Measurements from ENCODE around the gene ASB10. TPM values are rescaled to one million over a fixed set of nuclear protein-coding genes. Genes with fewer than 3 reads are reported as not detected.

The ASB10 gene
- total RNA-seq, 1 donor from 2014 or later = not detected

GRCh38 chr7:151187409-151188251 is 580 bp upstream of the ASB10 start:
- no peak for DNase-seq (ENCODE audit: low spot score)

DNA sequence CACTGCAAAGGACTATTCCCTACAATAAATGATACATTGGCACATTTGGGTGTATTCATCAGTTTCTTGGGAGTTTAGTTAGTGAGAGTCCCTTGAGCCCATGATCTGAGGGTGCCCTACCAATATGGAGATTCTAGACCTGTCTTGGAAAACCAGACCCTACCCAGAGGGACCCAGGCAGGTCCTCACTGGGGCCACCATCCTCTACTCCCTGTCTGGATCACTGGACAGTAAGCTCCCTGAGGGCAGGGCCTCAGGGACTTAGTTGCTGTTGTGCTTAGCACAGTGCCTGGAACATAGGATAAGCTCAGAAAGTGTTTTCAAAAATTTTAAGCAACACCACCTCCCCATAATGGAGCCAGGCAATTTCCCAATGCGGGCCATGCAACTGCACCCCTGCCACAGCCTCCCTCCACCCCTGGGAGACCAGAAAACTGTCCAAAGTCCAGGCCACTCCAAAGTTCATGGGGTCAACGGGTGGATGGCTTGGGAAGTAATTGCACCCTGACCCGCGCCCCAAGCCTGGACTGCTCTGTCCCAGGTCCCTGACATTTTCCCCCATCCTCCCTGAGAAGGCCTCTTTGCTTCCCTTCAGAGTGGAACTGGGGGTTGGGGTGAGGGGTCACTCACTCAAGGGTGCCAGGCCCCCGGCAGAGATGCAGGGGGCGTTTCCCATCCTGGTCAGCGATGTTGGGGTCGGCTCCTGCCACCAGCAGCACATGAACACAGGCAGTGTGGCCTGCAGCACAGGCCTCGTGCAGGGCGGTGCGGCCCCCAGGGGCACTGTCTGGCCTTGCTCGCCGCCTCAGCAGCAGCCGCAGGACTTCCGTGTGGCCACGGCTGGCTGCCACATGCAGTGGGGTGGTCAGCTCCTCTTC is 1.0 kb downstream of the ASB10 start:
- DNase-seq (ENCODE audit: low spot score) = peak; percentile 9

GRCh38 chr7:151181011-151181431 is 6.0 kb downstream of the ASB10 start:
- peak; percentile 88 for DNase-seq (ENCODE audit: low spot score)

GRCh38 chr7:151179946-151180345 is 7.1 kb downstream of the ASB10 start:
- no peak for DNase-seq (ENCODE audit: low spot score)

DNA sequence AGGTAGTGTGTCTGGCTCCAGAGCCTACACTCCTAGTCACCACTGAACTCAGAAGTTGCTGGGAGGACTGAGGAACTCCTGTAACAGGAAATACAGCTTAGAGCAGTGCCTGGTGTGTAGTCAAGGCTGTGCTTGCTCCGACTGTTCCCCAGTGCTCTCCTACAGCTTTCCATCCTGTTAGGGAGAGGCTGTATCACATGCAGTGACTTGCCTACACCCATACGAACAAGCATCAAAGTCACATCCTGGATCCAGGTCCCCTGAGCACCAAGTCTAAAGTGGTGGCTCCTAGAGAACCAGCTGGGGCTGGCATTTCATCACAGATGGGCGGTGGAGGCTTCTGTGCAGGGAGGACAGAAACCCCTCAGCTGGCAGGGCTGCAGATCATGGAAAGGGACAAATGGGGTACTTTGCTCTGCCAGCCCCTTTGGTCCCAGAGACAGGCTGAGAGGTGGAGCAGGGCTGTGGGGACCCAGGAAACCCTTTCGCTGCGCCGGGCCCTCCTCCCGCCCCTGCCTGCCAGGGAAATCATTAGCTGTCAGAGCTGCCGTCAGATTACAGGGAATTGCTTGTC is 7.7 kb downstream of the ASB10 start:
- DNase-seq (ENCODE audit: low spot score) = no peak

GRCh38 chr7:151178831-151179230 is 8.2 kb downstream of the ASB10 start:
- DNase-seq (ENCODE audit: low spot score) = no peak

DNA sequence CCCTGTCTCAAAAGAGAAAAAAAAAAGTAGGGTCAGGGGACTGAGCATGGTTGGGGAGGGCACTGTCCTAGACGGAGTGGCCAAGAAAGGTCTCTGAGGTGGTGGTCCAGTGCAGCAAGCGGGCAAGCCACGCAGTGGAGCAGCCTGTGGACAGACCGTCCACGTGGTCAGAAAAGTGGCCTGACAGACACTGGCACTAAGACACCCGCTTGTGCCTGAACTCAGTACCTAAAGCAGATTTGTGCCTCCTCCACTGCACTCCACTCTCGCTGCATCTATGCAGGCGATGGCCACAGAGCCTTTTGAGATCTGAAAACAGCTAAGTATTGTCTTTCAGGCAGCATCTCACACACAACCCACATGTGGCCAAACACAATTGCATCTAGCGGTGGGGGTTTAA is 8.8 kb downstream of the ASB10 start:
- no peak for DNase-seq (ENCODE audit: low spot score)

- no peak for DNase-seq (ENCODE audit: low spot score)
Observed at GRCh38 chr7:151177310-151177709, 9.7 kb downstream of the ASB10 start.

DNA sequence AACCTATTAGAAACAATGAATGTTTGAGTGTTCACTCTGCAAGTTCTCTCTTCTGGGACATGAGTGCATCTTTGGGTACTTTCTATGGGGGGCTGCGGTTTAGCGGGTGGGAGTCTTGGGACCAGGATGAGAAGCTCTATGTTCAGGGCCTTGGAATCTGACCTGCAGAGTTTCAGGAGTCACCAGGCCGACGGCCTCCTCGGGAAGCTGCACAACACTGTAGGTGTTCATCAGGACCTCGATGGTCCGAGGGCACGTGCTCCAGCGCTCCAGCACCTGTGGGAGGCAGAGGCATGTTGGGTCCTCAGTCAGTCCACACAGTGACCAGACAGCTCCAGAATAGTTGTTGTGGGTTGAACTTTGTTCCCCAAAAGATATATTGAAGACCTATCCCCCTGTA is 10.6 kb downstream of the ASB10 start:
- peak; percentile 67 for DNase-seq (ENCODE audit: low spot score)

DNA sequence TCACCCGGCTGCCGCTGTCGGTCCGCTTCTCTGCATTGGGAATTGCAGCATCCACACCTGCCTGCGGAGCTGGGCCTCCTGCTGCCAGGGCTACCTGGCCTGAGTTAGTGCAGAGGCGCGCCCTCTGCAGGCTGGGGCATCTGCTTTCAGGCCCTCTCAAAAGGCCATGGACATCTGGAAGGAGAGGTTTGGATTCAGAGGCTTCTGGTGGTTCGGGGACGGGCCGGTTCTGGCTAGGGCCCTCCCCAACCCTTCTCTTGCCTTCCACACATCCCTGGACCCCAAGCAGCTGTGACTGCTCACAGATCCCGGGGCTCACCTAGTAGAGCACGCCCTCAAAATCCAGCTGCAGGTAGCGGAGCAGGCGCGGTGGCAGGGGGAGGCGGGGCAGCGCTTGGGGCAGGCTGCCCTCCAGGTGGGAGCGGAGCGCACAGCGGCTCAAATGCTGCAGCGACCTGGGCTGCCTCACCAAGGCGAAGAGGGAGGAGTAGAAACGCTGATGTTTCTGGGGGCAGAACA is 11.2 kb downstream of the ASB10 start:
- peak; percentile 81 for DNase-seq (ENCODE audit: low spot score)

- DNase-seq (ENCODE audit: low spot score) = peak; percentile 80
Observed at GRCh38 chr7:151175047-151175792, 11.8 kb downstream of the ASB10 start.

GRCh38 chr7:151174246-151175046 is 12.6 kb downstream of the ASB10 start:
- DNase-seq (ENCODE audit: low spot score) = peak; percentile 89

GRCh38 chr7:151173386-151174245 is 13.4 kb downstream of the ASB10 start:
- peak; percentile 86 for DNase-seq (ENCODE audit: low spot score)

DNA sequence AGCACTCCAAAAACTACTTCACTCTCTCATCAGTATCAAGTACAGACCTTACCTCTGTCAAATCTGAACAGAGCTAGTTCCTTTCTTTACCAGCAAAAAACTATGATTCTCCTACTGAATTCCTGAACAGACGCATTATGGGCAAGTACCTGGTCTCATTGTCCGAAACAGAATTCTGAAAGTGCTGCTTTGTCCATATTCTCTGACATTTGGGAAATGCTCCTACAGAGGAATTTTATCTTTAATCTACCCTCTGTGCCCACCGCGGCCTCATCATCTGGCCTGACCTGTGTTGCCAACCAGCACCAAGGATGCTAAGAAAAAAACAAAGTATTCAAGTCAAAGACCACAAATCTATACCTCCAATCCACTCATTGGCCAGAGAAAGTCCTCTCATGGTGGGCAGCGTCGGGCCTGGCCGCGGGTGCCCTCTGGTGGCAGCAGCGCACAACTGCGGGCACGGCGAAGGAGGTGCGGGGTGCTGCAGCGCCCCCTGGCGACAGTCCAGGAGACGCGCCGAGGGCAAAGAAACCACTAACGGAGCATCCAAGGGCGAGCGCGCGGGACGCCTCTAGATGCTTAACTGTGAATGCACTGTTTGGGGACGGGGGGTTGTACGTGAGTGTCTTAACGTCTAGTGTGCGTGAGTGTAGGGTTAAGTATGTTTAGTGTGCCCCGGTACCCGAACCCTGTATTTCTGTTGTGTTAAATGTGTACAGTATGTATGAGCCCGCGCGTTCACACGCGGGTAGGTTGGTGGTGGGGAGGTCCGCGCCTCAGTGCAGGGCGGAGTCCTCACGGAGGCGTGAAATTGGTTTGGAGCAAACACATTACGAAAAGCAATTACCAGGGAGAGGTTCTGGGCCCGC is 14.5 kb downstream of the ASB10 start:
- no peak for DNase-seq (ENCODE audit: low spot score)

DNA sequence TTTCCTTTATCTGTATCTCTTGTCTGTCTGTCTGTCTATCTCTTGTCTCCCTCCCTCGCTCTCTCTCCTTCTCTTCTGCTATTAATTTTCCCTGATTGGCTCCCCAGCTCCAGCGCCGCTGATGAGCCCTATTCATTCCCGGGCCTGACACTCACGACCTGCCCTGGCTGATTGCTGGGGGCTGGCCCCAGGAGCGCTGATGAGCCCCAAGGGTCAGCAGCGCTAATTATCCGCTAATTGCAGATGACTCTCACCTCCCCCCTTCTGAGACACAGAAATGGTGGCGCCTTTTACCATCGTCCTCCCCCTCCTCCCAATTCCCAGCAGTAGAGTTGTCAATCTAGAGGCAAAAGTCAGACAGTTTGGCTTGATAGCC is 18.3 kb downstream of the ASB10 start:
- DNase-seq (ENCODE audit: low spot score) = no peak

DNA sequence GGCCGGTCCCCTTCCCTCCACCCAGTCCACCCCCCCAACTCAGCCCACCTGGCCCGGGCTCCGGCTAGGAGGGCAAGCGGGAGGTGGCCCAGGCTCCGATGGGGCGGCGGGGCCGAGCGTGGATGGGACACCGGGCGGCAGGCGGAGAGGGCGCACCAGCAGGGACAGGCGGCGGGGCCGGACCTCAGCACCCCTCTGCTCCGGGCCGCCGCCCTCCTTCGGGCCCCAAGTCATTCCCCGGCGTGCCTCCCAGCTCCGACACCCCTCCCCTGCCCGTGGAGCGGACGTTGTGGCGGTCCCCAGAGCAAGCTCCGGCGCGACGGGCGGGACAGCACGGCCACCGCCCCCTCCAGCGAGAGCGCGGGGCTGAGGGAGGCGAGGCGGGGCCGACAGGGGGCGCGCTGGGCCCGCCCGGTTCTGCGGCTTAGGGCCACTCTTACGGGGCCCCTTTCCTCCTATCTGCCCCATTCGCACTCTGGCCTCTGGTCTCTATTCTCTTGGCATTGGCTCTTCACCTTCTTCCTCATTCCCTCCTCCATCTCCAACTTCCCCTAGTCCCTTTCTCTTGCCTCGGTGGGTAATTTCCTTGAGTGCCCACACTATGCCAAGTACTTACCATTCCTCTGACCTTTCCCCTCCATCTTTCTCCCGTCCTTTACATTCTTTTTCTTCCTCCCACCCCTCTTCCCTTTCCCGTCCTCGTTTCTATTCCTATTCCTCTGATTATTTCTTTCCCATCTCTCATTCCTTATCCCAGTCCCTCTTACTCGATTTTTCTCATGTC is 18.9 kb downstream of the ASB10 start:
- no peak for DNase-seq (ENCODE audit: low spot score)
